HG03064 (cell line): ENCODE results near the gene CDK5RAP2.

Experiments
- ATAC-seq: cut with Tn5 transposase; IDR thresholded peaks from one replicate; pipeline ENCODE4 v1.9.1; 2021; ENCODE audit warnings: low read depth; ENCODE audit not compliant: unreplicated experiment

Gene CDK5RAP2

DNA sequence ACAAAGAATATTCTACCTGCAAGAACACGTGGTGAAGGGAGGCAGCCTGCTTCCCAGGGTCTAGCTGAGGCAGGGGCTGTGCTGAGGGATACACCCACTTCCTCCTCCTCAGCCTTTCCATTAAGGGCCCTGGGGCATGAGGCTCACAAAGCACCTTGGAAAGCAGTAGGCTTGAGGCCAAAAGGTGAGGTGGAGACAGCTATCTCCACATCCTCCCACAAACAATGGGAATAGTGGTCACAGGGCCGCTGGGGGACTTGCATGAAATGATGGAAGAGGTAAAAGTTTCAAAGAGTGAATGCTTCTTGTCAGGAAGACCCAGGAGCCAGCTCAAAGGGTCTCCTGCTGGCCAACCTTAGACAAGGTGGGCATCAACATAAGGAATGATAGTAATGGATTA is 207.9 kb downstream of the CDK5RAP2 start:
- ATAC-seq = no peak

DNA sequence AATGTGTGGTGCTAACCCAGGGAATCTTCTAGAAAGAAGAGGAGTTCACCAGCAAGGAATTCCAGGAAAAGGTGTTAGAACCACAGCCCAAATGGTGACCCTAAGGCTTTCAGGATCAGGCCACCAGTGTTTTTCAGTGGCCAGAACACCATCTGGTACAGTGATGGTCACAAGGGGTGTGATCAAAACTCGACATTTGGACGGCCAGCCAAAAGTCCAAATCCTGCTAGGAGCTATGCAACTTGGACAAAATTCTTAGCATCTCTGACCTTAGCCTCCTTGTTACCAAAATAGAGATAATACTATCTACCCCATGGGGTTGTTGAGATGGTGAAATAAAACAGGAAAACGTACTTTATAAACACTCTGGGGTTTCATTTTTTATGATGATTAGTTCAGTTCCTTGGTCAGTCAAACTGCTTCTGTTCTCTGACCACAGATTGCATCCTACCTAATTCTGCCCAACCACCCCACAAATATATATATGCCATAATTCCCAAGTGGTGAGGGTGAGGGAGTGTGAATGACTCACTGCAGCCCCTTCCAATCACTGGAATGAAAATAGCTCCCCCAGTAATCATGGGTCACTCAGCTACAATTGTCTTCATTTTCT is 210.3 kb downstream of the CDK5RAP2 start:
- ATAC-seq = no peak

DNA sequence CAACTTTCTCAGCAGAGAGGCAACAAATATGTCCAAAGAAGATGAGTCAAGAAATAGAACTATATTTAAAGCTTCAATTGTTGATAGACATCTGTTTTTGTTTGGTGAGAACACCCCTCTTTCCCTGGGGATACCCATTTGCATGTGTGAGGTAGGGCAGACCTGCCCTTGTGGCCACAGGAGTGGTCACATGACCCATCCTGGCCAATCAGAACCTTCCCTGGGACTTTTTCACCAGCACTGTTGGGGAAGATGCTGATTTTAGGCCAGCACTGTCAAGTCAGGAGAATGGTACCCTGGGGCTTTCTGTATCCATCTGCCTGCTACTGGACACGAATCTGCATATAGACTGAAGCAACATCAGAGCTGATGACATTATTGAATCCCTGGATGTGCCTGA is 211.2 kb downstream of the CDK5RAP2 start:
- ATAC-seq = no peak

DNA sequence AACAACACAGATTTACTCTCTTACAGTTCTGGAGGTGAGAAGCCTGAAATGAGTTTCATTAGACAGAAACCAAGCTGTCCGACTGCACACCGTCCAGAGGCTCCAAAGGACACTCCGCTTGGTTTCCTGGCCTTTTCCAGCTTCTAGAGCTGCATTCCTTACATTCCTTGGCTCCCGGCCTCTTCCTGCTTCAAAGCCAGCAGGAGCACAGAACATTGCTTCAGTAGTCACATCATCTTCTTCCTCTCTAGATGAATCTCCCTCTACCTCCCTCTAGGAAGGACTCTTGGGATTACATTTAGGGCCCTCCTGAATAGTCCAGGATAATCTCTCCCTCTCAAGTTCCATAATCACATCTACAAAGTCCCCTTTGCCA is 213.3 kb downstream of the CDK5RAP2 start:
- no peak for ATAC-seq

DNA sequence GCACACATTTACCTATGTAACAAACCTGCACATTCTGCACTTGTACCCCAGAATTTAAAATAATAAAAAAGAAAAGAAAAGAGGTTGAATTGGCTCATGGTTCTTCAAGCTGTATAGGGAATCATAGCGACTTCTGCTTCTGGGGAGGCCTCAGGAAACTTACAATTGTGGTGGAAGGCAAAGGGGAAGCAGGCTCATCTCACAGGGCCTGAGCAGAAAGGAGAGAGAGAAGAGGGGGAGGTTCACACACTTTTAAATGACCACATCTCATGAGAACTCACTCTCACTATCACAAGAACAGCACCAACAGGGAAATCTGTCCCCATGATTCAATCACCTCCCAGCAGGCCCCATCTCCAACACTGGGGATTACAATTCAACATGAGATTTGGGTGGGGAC is 214.6 kb downstream of the CDK5RAP2 start:
- ATAC-seq = no peak

DNA sequence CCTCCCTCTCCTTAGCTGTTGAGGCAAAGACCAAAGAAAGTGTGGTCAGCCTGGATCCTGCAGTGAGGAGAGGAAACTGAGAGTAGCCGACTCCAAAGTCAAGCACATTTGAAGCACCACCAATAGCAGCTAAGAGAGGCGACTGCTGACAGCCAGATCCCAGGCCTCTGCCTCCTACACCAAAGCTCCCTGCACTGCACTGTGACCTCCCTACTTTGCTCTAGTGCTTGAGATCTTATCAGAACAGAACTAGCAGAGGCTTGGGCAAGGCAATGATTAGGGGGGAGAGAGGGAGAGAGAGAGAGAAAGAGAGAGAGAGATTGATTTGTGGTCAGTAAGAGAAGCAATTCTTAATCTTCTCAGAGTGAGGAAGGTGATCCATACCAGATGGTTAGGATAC is 216.3 kb downstream of the CDK5RAP2 start:
- no peak for ATAC-seq

DNA sequence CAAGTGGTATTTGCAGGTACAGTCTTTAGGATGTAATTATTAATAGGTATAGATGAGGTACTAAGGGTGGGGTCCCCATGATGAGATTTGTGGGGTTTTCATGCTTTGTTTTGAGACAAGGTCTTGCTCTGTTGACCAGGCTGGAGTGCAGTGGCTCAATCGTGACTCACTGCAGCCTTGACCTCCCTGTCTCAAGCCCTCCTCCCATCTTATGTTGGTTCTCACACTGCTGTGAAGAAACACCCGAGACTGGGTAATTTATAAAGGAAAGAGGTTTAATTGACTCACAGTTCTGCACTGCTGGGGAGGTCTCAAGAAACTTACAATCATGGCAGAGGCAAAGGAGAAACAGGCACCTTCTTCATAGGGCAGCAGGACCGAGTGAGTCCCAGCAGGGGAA is 217.5 kb downstream of the CDK5RAP2 start:
- no peak for ATAC-seq

DNA sequence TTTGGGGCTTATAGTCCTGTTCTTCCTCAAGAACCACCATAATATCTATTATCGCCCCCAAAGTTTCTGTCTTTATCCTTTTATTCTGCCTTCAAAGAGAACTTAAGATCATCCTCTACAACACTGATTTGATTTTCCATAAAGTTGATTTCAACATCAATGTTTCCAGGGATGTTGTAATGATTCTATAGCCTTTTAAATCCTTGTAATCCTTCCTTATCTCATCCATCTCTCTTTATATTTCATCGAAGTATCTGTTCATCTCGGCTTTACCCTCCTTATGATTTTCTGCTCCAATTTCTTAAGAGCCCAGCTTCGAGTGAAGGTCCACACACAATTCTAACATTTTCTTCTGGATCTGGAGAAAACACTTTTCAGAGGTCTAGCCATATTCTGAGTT is 218.4 kb downstream of the CDK5RAP2 start:
- ATAC-seq = no peak

DNA sequence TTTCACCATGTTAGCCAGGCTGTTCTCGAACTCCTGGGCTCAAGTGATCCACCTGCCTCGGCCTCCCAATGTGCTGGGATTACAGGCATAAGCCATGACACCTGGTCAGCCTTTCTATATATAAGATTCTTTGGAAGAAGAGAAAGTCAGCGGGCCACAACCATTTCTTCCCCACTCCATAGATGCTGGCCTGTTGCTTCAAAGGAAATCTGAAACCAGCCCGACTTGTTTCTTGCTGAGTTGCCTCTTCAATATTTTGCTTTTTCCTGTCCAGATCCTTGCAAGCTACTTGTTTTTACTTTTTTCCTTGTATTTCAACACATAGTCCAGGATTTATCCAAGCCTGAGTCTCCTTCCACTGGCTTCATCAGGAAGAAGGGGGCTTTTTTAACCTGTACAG is 219.5 kb downstream of the CDK5RAP2 start:
- ATAC-seq = no peak

DNA sequence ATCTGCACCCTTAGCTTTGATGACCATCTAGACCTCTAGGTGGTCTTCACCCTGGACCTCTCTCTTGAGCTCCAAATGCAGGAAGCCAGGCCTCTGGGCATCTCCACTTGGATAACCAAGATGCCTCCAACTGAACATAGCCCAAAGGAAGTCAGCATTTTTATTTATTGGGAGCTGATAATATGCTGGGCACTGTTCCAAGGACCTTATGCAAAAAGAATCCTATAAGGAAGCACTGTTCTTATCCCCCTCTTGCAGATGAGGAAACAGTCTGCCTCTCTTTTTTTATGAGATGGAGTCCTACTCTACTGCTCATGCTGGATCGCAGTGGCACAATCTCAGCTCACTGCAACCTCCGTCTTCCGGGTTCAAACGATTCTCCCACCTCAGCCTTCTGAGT is 219.9 kb downstream of the CDK5RAP2 start:
- ATAC-seq = no peak

DNA sequence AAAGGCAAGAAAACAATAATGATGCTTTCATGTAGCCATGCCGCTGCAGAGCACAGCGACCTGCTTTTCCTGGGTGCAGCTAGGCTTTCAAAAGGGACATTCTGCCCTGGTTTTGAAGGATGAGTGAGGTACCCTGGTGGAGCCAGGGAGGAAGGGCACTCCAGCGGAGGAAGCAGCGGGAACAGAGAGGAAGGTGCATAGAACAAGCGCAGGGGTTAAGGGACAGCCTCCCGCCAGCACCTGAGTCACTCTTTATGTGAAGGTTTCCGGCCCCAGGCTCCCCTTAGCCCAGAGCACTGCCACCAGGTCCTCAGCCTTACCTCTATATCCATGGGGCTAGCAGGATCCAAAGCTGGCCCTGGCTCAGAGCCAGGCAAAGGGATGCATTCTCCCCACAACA is 221.1 kb downstream of the CDK5RAP2 start:
- ATAC-seq = no peak

DNA sequence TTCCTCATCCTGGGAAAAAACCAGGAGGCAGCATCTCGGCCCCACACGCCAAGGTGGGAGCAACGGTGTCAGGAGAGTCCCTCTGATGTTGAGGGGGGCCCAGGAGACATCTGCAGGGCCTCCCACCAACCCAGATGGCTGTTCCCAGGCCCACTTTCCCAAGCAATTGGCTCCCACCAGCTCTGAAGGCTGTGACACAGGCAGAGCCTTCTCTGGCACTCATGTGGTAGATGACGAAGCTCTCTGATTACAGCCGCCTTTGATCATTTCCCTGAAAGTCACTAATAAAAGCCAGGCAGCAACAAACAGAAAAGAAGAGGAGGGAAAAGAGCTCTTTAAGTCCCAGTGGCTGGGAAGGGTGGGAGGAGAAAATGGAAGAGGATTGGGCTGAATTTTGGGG is 226.5 kb downstream of the CDK5RAP2 start:
- ATAC-seq = no peak

DNA sequence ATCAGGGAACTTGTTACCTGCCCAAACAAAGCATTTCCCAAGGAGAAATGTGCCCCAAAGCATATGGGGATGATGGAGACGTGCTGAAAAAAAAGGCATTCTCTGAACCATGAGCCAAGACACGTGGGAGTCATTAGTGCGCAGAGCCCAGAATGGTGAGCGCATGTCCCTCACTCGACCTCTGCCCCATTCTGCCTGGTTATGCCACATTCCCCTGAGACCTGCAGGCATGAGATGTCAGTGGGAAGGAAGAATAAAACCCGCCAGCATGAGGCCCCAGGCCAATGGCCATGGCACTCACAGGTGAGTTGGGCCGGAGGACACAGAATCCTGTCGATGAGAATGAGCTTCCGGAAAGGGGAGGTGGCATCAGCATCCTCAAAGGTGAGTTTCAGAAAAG is 228.9 kb downstream of the CDK5RAP2 start:
- ATAC-seq = no peak

DNA sequence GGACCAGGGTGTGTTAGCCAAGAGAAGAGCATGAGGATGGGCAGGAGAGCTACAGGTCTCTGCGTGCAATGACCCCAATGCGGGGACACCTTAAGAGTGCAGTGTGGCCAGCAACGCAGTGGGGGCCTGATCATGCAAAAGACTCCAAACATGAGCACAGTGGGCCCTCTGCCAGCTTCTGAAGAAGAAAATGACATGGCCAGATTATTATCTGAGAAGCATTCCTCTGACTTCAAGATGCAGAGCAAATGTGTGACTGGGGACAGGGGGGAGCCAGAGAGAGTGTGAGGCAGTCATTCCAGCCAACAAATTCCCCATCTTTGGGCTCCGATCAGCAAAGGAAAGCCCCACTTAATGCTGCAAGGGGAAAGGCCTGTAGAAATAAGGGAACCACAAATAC is 229.4 kb downstream of the CDK5RAP2 start:
- ATAC-seq = no peak

DNA sequence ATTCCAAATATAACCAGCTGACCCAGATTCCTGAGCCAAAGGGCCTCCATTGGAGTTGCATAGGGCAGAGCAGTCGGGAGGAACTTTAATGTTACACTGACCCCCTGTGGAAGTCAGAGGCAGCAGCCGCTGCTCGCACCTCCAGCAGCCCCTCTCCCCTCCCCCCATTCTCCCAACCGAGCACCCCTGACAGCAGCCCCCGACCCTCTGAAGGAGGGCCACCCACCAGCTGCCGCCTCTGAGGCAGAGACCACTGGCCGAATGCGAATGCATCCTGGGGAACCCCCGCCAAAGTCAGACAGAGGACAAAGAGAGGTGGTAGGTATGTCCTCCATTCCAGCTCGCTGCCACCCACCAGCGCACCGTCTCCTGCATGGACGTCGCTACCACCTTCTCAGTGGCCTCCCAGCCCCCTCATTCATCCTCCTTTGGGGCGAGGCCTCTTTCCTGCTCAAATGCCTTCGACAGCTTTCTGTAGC is 231.0 kb downstream of the CDK5RAP2 start:
- ATAC-seq = no peak

DNA sequence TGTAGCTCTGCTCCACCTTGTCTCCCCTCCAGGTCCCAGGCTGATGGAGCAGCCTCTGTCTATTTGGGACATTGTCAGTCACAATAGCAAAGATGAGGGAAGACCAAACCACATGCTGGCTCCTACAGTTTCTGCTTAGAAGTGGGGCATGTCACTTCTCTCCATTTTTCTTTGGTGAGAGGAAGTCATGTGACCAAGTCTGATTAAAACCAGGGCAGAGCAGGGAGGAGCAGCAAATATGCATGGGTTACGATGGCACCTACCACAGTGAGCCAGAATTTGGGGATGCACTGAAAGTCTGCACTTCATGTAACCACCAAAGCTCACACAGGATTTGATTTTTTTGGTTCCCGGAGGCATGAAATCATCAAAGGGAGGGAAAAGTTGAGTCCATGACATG is 234.6 kb downstream of the CDK5RAP2 start:
- ATAC-seq = no peak

DNA sequence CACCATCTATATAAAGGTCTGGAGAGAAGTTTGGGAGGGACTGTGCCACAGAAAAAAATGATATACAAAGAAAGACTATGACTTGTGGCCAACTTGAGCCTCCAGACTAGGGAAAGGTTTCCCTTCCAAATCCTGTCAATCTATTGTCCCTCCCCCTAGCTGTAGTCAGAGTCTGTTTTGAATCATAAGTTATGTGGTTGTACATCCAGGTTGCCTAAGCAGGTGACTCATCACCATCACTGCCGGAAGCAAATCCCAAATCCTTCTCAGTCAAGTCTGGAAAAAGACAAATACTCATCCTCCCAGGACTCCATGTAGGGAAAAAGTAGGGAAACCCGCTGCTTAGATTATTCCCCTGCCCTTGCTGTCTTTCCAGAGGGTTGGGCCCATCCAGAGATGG is 235.7 kb downstream of the CDK5RAP2 start:
- no peak for ATAC-seq

DNA sequence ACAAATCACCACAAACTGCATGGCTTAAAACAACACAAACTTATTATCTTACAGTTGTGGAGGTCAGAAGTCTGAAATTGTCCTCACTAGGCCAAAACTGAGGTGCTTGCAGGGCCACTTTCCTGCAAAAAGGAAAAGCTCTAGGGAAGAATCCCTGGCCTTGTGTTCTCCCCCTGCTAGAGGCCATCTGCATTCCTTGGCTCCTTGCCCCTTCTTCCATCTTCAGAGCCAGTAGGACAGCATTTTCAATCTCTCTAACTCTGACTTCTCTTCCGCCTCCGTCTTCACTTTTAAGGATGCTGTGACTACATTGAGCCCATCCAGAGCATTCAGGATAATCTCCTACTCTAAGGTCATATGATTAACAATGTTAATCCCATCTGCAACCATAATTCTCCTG is 236.6 kb downstream of the CDK5RAP2 start:
- no peak for ATAC-seq
